Hepatic stellate cell (primary cell): ENCODE data around the gene RFLNA.
"Not testable (repeated sequence)": the region's sequence is repeated elsewhere in the genome, so short reads cannot be mapped to it uniquely, and the experiment has no call there.

Source experiments
- DNase-seq: peaks from one replicate; pipeline ENCODE4 v3.0.0; 2011; ENCODE audit warnings: low spot score

RFLNA gene

DNA sequence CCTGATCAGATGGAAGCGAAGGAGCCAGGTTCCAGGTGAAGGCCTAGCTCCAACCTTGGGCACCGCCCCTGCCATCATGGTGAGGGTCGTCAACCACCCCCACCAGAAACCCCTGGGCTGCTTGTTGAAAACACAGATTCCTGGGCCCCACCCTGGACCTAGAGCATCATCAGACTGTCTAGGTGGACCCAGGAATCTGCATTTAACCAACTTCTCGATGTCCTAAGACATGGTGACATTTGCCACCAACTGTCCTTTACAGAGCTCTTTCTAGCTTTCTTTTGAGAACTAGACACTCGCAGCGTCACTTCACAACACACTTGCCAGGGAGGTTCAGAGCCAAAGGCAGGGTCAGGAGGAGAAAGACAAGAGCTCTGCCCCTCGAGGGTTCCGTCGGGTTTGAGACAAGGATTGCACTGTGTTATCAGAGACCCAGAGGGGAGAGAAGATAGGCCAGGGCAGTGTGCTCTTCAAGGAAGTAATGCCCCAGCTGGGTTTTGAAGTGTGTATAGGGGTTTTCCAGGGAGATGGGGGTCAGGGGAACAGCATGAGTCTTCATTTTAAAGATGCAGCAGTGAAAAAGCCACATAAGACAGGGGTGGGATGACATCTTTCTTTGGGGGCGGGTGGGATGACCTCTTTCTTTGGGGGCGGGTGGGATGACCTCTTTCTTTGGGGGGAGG lies 24.6 kb downstream of the RFLNA start:
- DNase-seq, result no peak

DNA sequence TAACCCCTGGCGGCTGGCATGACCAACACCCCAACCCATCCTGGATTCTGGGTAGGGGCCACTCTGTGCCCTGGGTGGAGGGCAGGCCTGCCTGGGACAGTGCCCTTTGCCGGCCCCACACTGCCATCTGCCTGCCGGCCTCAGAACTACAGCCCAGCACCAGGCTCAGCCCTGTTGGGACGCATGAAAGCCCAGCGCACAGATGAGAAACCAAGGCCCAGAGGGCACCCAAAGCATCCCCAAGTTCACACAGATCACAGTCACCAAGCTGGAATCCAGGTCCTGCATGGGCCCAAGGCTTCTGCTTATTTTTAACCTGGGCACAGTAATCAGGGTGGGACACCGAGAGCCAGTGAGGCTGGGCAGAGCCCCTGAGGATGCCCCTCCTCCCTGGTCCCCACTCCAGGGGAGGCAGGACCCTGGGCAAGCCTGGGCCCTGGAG lies 26.2 kb downstream of the RFLNA start:
- DNase-seq, result peak; percentile 81

DNA sequence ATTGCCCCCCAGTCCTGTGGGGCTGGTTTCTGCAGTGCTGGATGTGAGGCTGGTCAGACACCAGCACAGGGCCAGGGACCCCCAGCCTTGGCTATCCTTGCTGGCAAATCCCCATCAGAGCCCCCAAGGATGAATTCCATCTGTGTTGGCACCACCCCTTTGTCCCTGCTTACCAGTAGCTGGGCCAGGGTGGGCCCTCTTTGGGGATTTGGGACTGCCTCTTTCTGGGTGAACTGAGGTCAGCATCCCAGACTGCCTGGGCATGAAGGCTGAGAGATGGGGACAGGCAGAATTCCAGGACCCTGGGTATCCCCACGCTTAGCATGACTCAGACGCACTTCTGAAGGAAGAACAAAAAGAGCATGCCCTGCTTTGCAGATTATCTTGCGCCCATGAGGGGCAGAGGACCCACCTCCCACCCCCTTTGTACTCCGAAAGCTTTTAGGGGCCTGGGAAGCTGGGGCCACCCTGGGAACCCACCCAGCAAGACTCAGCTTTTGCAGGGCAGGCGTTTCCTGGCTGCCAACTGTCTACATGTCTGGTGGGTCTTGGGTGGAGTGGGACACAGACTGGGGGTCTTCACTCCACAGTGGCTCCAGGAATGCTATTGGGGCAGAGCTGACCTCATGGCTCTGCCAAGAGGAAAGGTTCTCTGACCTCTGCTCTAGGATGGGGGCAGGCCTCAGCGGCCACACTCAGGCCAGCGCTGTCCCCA lies 26.8 kb downstream of the RFLNA start:
- DNase-seq, result no peak

DNA sequence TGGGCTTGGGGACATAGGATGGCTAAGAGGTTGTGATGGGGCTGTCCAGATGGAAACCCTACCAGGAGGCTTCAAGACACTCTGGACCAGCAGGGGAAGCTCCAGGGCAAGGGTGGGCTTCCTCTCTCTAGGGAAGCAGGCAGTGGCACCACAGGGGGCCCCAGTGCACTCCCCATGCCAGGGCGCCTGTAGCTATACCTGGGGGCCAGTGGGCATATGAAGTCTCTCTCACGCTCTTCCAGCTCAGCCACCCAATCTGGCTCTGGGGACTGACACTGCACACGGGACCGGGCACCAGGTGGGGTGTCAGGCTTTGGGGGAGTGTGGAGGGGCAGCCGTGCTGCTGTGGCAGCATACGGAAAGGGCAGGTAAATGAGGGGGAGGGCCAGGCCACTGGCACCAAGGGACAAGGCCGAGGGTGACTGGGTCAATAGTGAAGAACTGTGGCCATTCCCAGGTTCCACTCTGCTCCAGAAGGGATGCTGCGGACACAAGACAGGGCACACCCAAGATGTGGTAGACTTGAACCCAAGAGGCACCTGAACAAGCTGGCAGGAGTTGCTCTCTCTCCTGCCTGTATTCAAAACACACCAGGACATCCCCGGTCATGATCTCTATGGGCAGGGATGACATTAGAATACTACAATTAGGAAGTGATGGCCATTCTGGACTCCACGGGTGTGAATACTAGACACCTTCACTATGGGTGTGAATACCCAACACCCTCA lies 27.5 kb downstream of the RFLNA start:
- DNase-seq, result no peak

DNA sequence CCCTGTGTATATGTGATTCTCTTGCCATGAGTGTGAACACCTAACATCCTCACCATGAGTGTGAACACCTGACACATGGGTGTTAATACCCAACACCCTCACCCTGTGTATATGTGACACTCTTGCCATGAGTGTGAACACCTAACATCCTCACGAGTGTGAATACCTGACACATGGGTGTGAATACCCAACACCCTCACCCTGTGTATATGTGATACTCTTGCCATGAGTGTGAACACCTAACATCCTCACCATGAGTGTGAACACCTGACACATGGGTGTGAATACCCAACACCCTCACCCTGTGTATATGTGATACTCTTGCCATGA lies 28.1 kb downstream of the RFLNA start:
- not testable (repeated sequence) for DNase-seq

DNA sequence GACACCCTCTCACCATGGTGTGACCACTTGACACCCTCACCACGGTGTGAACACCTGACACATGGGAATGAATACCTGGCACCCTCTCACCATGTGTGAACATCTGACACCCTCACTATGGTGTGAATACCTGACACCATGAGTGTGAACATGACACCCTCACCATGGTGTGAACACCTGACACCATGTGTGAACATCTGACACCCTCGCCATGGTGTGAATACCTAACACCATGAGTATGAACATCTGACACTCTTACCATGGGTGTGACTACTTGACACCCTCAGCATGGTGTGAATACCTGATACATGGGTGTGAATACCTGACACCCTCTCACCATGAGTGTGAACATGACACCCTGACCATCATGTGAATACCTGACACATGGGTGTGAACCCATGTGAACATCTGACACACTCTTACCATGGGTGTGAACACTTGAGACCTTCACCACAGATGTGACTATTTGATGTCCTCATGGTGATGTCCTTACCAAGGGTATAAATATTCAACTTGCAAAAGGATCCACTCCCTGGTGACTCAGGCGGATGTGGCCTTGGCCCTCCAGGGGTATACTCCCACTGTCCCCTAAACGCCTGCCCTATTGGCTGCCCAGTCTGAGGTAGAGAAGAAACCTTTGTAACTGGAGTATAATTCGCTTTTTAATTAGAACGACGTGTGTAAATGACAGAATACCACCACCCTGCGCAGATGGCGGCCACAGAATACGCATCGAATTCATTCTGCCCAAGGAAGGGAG lies 29.1 kb downstream of the RFLNA start:
- no peak for DNase-seq

DNA sequence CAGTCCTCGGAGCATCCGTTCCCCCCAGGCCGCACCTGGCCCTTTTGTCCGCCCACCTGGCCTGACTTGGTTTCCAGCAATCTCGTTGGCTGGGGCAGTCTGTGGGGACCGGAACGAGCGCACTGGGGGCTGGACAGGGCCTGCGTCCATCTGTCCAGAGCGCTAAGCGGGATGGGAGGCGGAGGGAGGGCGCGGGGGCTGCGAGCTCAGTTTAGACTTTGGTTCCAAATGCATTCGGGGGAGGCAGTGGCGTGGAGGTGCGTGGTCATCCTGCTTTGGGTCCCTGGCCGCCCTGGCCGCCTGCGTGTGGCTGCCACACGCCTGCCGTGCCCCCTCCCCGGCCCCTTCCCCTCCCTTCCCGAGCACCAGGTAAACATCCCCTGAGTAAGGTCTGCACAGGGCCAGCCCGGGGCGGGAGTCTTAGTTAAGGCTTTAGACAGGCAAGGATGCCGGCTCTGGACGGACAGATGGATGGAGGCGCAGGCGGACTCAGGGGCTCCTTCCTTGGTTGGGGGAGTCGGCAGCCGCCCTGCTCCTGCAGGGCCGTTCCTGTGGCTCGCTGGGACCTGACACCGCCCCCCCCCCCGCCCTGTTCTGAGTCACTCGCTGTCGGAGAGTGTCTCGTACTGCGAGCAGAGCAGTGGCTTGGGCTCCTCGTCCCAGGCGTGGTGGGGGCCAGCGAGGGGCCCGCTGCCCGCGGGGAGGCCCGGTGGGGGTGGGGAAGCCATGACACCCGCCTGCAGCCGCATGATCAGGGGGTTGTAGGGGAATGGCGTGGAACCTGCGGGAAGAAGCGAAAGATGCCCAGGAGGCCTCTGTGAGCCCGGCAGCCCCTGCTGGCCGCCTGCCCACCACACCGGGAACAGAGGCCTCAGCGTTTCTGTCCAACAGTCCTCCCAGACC lies 30.2 kb downstream of the RFLNA start:
- no peak for DNase-seq

DNA sequence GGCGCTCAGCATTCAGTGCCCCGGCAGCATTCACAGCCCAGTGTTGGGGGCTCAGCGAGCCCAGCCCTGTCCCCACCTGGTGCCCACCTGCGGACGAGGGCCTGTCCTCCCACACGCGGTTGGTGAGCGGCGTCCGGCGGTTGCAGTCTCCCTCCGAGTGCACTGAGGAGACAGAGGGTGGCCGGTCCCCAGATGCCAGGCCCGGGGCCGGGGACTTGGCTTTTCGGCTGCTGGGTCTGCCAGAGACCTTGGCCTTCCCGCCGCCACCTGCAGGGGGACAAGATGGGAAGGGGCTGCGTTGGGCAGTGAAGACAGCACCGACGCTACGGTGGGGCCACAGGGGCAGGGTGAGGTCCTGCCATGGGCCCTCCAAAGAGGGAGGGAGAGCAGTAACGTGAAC lies 31.2 kb downstream of the RFLNA start:
- no peak for DNase-seq

DNA sequence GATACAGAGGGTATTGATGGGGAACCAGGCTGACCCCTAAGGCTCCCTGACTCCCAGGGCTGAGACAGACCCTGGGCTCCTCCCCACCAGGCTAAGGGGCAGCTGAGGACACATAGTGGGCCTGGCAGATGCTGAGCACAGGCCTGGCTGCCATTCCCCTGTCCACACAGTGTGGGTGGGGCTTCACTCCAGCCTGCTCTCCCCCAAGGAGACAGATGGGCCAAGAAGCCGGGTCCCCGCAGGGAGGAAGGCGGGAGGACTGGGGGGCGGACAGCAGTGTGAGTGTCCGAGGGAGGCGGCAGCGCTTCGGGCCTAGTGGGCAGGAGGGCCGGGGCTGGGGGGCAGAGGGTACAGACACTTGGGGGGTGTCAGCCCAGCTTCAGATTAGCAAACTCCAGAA lies 32.0 kb downstream of the RFLNA start:
- no peak for DNase-seq

DNA sequence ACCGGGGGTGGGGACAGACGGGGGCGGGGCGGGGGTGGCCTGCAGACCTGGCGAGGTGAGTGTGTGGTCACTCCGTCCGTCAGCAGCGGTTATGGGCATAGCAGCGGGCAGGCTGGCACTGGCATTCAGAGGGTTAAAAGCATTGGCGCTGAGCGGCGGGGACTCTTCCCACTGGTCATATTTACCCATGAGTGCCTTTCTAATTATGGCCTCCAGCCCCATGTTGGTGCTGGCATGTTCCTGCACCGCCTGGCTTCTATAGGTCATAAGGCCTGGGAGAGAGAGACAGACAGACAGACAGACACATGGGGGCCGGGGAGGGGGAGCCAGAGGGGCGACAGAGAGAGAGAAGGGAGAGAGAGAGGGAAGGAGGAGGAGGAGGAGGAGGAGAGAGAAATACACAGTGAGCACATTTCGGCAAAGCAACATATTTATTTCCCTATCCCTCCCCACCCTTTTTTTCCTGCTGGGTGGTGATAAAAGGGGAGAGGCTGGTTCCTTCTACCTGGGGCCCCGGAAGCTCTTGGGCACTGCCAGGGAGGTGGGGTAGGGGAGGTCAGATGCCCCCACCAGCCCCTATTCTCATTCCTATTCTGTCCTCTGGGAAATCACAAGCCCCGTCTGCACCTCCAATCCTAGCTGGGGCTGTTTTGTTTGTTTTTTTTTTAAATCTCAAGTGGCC lies 32.6 kb downstream of the RFLNA start:
- no peak for DNase-seq

DNA sequence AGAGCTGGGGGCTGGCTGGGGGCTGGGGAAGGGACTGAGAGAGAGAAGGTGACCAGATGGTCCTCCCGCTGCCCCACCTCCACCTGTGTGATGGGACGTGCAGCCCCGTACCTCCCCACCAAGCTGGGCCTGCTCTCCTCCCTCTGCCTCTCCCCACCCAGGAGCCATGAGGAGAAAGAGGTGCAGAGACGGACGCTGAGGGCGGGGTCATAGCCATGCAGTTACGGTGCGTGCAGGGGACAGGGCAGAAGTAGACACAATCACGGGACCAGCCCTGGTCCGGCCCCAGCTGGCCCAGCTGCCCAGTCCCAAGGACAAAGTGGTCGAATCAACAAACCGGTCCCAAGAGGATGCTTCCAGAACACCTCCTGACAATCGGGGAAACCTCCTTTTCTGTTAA lies 33.2 kb downstream of the RFLNA start:
- no peak for DNase-seq

DNA sequence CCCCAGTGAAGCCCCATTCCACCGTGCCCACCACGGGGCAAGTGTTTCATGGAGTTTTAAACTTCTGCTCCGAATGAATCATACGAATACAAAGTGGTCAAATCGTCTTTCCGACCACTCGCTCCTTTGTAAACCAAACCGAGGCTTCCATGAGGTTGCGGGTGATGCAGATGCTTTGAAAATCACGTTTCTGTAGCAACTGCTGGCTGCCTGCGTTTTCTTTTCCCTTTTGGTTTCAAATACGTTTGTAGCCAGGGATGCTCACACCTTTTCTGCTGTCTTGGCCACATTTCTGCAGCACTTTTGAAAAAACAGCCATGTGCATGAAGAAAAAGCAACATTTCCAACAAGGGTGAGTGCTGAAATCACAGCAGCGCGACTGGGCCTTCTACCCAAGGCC lies 33.7 kb downstream of the RFLNA start:
- no peak for DNase-seq

DNA sequence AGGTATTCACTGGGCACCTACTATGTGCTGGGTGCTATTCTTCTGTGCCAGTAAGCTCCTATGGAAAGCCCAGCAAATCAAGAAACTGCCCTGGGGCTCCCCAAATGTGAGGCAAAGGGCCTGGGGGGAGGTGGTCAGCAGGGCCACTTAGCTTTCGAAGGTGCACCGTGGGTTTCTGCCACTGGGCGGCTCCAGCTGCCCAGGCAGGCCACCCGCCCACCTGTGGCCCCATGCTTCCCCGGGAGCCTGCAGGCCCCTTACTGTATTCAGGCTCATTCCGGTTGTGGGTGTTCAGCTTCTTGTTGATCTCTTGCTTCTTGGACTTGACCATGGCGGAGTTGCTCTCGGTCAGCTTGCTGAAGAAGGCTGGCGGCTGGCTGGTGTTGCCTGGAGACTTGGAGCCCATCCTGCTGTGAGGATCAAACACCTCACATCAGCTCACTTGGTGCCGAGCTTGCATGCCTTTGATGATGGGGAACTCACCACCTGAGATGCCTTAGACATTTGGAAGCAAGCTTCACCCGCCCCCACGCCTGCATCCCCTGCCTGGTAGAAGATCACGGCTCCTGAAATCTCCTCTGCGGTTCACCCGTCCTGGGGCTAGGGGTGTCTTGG lies 37.3 kb downstream of the RFLNA start:
- no peak for DNase-seq

DNA sequence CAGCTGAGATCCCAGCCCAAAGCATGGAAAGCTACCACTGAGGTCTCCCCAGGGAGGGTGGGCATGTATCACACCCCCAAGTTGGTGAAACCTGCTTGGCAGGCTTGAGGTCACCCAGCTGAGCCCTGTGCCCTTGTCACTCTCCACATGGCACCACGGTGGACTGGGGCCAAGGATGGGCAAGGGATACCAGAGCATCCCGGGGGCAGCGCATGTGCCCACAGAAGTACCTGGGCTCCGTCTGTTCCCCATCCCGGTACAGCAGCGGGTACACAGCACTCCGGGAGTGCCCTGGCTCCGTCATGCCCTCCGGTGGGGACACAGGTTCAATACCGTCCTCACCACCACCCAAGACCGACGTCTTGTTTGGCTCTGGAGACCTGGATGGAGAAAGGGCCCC lies 38.0 kb downstream of the RFLNA start:
- DNase-seq, result no peak

DNA sequence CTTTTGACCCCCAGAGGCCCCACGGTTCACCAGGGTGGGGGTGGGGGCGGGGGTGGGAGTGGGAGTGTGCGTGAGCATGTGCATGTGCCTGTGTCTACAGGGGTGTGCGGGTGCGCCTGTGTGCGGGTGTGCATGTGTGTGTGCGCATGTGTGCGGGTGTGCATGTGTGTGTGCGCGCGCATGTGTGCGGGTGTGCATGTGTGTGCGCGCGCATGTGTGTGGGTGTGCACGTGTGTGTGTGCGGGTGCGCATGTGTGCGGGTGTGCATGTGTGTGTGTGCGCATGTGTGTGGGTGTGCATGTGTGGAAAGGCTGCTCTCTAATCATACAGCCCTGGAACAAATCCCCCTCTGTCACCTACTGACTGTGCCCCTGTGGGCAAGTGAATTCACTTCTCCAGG lies 38.8 kb downstream of the RFLNA start:
- no peak for DNase-seq

DNA sequence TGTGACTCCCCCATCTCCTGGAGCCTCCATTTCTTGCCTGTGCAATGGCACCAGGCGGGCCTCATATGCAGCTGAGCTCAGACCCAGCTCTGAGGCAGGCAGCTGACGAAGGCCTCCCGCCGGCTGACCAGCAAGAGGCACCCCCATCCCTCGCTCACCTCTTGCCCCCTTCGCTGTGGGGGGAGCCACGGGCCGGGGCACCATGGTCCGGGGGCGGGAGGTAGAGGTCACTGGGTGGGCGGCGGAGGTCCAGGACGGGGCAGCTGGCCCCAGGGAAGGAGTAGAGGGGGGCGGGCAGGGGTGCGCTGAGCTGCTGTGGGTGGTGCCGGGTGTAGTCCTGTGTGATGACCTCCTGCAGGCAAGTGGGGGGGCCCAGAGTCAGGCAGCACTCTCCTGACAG lies 39.4 kb downstream of the RFLNA start:
- DNase-seq, result no peak

DNA sequence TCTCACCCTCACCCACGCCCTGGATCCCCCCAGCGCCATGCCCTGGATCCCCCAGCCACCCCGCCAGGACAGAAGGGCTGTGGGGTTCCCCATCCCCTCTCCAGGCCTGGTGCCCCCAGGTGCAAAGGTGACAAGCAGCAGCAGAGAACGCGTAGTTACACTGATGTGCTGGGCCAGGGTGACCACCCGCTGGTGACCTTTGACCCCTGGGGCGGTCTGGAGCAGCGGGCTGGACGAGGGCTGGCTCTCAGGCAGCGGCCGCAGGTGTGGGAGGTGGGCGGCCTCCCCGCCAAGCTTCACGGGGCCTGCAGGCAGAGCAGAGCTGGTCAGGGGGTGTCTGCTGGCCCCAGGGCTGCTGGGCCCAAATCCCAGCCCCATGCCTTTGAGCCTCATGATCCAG lies 40.1 kb downstream of the RFLNA start:
- no peak for DNase-seq

DNA sequence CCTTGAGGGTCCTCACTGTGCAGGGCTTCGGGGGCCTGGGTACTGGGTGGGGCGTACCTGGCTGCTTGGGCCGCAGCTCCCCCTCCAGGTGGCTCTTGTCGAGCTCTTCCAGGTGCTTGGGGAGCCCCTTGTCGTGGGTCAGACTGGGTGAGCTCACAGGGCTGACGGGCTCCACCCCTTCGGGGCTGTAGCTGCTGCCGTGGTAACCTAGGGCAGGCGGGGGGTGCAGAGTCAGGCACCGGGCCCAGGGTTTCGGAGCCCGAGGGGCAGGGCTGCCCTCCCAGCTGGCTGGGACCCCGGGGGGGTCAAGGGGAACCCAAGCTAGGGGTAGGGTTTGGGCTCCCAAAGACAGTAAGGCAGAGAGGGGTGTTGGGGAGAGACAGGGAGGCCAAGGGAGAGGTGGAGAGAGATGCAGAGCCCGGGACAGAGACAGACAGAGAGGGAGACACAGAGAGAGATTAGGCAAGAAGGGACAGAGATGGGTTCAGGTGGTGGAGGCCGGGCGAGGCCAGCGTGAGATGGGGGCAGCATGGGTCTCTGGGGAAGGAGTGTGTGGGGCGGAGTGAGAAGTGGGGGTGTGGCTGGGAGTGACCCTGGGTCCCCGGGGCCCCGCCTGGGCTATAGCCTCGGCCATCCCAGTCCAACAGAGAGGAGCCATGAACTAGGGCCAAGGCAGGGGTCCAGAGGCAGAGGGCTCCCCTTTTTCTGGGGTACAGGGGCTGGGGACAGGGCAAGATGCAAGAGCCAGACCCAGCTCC lies 40.7 kb downstream of the RFLNA start:
- DNase-seq, result no peak

DNA sequence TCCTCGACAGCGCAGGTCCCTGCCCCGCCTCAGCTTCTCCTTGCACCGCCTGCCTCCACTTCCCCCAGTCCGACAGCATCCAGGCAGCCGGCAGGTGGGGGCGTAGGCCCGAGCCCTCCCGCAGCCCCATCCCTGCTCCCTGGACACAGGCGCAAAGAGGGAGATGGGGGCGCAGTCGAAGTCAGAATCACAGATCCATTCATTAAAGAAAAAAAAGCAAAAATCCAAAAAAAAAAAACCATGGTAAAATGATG lies 41.2 kb downstream of the RFLNA start:
- no peak for DNase-seq
